Osteoblast (primary cell): ENCODE data around the gene OR51G1. TPM values are rescaled to one million over a fixed set of nuclear protein-coding genes. Genes with fewer than 3 reads are reported as not detected.

Experiments
- DNase-seq: peaks from one replicate; pipeline ENCODE4 v3.0.0; 2011; ENCODE audit warnings: low spot score, mixed read lengths; ENCODE audit not compliant: insufficient read length; ENCODE audit errors: missing footprints
- H2AFZ ChIP-seq: 2 replicates; pipeline ENCODE4 v1.6.0; 2011; ENCODE audit warnings: mild to moderate bottlenecking, low read length
- H3K27ac ChIP-seq: 2 replicates; pipeline ENCODE4 v1.5.1; 2011; ENCODE audit warnings: mild to moderate bottlenecking, low read depth, low read length, moderate library complexity
- H3K27me3 ChIP-seq: 2 replicates; pipeline ENCODE4 v1.6.0; 2012; ENCODE audit warnings: mild to moderate bottlenecking, control low read depth, inconsistent platforms, low read length, moderate library complexity; ENCODE audit not compliant: insufficient read depth
- H3K36me3 ChIP-seq: 2 replicates; pipeline ENCODE4 v1.5.1; 2011; ENCODE audit warnings: mild to moderate bottlenecking, low read length, control low read depth, moderate library complexity; ENCODE audit not compliant: insufficient read depth
- H3K4me1 ChIP-seq: 2 replicates; pipeline ENCODE4 v1.5.1; 2011; ENCODE audit warnings: mild to moderate bottlenecking, low read length, control low read depth, moderate library complexity; ENCODE audit not compliant: insufficient read depth
- H3K4me2 ChIP-seq: 2 replicates; pipeline ENCODE4 v1.6.0; 2011; ENCODE audit warnings: mild to moderate bottlenecking, low read length; ENCODE audit not compliant: insufficient read depth
- H3K4me3 ChIP-seq: fragments of 200-600 bp; sonication (generic); 3 replicates; pipeline ENCODE4 v1.5.1; 2012; ENCODE audit warnings: mild to moderate bottlenecking, low read length, inconsistent platforms; ENCODE audit not compliant: insufficient read depth
- H3K79me2 ChIP-seq: 2 replicates; pipeline ENCODE4 v1.6.0; 2012; ENCODE audit warnings: mild to moderate bottlenecking, low read length, control low read depth, inconsistent platforms; ENCODE audit not compliant: insufficient read depth
- H3K9me3 ChIP-seq: 2 replicates; pipeline ENCODE4 v1.5.1; 2011; ENCODE audit warnings: low read depth, low read length, control low read depth
- H4K20me1 ChIP-seq: 2 replicates; pipeline ENCODE4 v1.6.0; 2012; ENCODE audit warnings: mild to moderate bottlenecking, low read length, control low read depth; ENCODE audit not compliant: insufficient read depth
- total RNA-seq: library from RNA; depleted of rRNA; stranded (reverse); fragments of >200 nt; gene quantifications from 2 replicates; pipeline ENCODE4 v1.2.3, GENCODE V29; 2012
- TF ChIP-seq, protein P1 (sequence below): IDR thresholded peaks from 2 replicates; pipeline ENCODE4 v1.5.1; 2011; ENCODE audit warnings: mild to moderate bottlenecking, low read depth, low read length, moderate library complexity; ENCODE audit errors: extremely low read depth

OR51G1 gene
- total RNA-seq, 1 donor = not detected

DNA sequence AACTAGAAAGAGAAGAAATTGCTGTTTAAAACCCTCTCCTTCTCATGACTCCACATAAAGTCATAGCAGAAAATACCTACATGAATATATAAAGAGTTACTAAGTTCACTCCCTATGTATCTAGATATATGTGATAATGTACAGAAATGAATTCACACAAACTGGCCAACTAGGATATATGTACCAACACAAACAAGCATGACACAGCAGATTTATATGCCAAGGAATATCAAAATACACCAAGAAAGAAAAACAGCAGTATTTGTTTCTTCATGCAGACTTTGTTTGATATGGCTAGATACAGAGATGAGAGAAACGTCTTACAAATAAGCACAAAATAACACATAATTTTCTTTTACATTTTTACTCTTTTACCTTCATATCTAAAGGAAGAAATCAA is 1.8 kb downstream of the OR51G1 start:
- H4K20me1 ChIP-seq = no peaks in the 10 kb centered on the region
- no peak overlapping the region for H2AFZ ChIP-seq
- no peaks in the 10 kb centered on the region for H3K9me3 ChIP-seq
- no peaks in the 10 kb centered on the region for H3K79me2 ChIP-seq
- TF ChIP-seq, protein P1, sequence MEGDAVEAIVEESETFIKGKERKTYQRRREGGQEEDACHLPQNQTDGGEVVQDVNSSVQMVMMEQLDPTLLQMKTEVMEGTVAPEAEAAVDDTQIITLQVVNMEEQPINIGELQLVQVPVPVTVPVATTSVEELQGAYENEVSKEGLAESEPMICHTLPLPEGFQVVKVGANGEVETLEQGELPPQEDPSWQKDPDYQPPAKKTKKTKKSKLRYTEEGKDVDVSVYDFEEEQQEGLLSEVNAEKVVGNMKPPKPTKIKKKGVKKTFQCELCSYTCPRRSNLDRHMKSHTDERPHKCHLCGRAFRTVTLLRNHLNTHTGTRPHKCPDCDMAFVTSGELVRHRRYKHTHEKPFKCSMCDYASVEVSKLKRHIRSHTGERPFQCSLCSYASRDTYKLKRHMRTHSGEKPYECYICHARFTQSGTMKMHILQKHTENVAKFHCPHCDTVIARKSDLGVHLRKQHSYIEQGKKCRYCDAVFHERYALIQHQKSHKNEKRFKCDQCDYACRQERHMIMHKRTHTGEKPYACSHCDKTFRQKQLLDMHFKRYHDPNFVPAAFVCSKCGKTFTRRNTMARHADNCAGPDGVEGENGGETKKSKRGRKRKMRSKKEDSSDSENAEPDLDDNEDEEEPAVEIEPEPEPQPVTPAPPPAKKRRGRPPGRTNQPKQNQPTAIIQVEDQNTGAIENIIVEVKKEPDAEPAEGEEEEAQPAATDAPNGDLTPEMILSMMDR = no peak
- peak; percentile 35 for DNase-seq
- no peak overlapping the region for H3K27ac ChIP-seq
- no peaks in the 10 kb centered on the region for H3K27me3 ChIP-seq
- H3K36me3 ChIP-seq = no peaks in the 10 kb centered on the region
- no peaks in the 10 kb centered on the region for H3K4me1 ChIP-seq
- no peak overlapping the region for H3K4me3 ChIP-seq
- H3K4me2 ChIP-seq = no peak overlapping the region

GRCh38 chr11:4921796-4922195 is 2.3 kb downstream of the OR51G1 start:
- H3K9me3 ChIP-seq = no peaks in the 10 kb centered on the region
- no peak overlapping the region for H2AFZ ChIP-seq
- H3K36me3 ChIP-seq = no peaks in the 10 kb centered on the region
- H3K27ac ChIP-seq = no peak overlapping the region
- no peaks in the 10 kb centered on the region for H4K20me1 ChIP-seq
- no peaks in the 10 kb centered on the region for H3K27me3 ChIP-seq
- no peak overlapping the region for H3K4me3 ChIP-seq
- no peak overlapping the region for H3K4me2 ChIP-seq
- H3K79me2 ChIP-seq = no peaks in the 10 kb centered on the region
- no peak for DNase-seq
- TF ChIP-seq, protein P1 = no peak
- H3K4me1 ChIP-seq = no peaks in the 10 kb centered on the region

GRCh38 chr11:4919250-4919649 is 4.9 kb downstream of the OR51G1 start, which contains the start of gene OR51G2:
Gene OR51G2 (minus strand): TSS chr11:4919350. CDS start chr11:4915663, 3,687 bp downstream.
- no peaks in the 10 kb centered on the region for H3K36me3 ChIP-seq
- no peak within 1 kb of the TSS for H3K4me2 ChIP-seq
- H3K4me3 ChIP-seq = no peak within 1 kb of the TSS
- no peaks in the 10 kb centered on the region for H4K20me1 ChIP-seq
- no peaks in the 10 kb centered on the region for H3K9me3 ChIP-seq
- TF ChIP-seq, protein P1 = no peak
- no peak for DNase-seq
- no peak within 1 kb of the TSS for H3K27ac ChIP-seq
- no peak within 1 kb of the TSS for H2AFZ ChIP-seq
- no peaks in the 10 kb centered on the region for H3K4me1 ChIP-seq
- no peaks in the 10 kb centered on the region for H3K79me2 ChIP-seq
- H3K27me3 ChIP-seq = no peaks in the 10 kb centered on the region

DNA sequence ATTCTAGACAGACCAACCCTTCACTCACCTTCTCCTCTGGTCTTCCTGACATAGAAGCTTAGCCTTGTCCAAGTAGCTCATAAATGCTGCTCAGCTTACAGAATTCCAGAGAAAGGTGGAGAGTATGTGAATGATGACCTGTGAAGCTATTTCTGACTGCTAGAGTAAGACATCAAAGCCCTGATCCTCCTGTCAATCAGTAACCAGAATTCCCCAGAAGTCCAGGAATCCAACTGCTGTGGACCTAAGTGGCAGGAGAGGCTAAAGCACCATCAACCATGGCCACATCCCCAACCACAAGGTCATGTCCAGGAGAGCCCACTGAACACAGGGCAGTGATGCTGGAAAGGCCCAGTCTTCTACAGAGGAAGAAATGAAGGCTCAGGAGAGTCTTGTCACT is 7.6 kb downstream of the OR51G1 start:
- Histone ChIP-seq H3K9me3 (no peaks in the 10 kb centered on the region), H4K20me1 (no peaks in the 10 kb centered on the region), H3K79me2 (no peaks in the 10 kb centered on the region), H3K27ac (no peak overlapping the region), H2AFZ (no peak overlapping the region), H3K4me3 (no peak overlapping the region), H3K36me3 (no peaks in the 10 kb centered on the region), H3K27me3 (no peaks in the 10 kb centered on the region), H3K4me2 (no peak overlapping the region), H3K4me1 (no peaks in the 10 kb centered on the region)
- TF ChIP-seq, protein P1 = no peak
- no peak for DNase-seq
